ENCODE data around the gene CLSTN1. TPM values are rescaled to one million over a fixed set of nuclear protein-coding genes. Genes with fewer than 3 reads are reported as not detected.

The CLSTN1 gene
- total RNA-seq, 1 experiment from 2014 or later: 106 TPM

DNA sequence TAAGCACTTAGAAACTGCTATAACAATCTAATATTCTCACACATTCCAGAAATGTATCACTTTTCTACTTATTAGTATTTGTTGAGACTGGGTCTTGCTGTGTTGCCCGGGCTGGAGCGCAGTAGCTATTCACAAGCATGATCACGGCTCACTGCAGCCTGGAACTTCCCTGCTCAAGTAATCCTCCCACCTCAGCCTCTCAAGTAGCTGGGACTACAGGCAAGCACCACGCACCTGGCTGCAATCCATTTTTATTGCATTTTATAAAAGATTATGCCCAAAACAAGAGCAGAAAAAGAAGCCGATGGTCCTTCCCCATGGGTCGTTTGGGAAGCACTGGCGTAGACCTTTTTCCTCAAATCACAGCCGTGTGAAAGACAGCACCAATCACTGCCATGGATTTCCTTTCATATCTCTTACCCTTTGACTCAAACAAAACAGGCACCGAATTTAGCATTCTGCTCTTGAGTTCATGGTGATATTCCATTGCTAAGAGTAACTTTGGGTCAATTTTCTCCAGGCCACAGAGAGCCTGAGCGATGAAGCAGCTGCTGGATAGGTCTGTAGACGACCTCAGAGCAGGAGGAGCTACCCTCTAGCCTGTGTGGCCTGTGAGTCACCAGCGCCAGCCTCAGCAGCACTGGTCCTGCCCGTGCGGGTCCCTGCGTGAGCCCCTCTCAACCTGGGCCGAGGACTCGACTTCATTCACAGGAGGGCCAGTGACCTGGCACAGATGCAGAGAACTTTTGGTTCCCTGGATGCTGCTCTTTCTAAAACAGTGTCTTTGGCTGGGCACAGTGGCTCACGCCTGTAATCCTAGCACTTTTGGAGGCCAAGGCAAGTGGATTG lies 91.4 kb downstream of the CLSTN1 start:
- ChIA-PET CTCF (no interaction called here), POLR2A (no interaction called here)
- intact Hi-C loops (cut with micrococcal nuclease): no loop called here
- DNase-seq (ENCODE audit: unreplicated experiment): no peak
- H3K36me3 Mint-ChIP-seq (ENCODE audit: insufficient read depth, unreplicated experiment): peaks cover 86% of the 10 kb centered on the region
- H3K4me3 Mint-ChIP-seq (ENCODE audit: unreplicated experiment): no peak overlapping the region
- no peak overlapping the region for H3K27ac Mint-ChIP-seq (ENCODE audit: low read depth, unreplicated experiment)
- no peaks in the 10 kb centered on the region for H3K4me1 Mint-ChIP-seq (ENCODE audit: insufficient read depth, unreplicated experiment)
- no TSS peak for BruUV-seq (replicated peaks)
- H3K27me3 Mint-ChIP-seq (ENCODE audit: insufficient read depth, unreplicated experiment): no peaks in the 10 kb centered on the region
- no peaks in the 10 kb centered on the region for H3K9me3 Mint-ChIP-seq (ENCODE audit: unreplicated experiment)
- TF ChIP-seq, protein P1, sequence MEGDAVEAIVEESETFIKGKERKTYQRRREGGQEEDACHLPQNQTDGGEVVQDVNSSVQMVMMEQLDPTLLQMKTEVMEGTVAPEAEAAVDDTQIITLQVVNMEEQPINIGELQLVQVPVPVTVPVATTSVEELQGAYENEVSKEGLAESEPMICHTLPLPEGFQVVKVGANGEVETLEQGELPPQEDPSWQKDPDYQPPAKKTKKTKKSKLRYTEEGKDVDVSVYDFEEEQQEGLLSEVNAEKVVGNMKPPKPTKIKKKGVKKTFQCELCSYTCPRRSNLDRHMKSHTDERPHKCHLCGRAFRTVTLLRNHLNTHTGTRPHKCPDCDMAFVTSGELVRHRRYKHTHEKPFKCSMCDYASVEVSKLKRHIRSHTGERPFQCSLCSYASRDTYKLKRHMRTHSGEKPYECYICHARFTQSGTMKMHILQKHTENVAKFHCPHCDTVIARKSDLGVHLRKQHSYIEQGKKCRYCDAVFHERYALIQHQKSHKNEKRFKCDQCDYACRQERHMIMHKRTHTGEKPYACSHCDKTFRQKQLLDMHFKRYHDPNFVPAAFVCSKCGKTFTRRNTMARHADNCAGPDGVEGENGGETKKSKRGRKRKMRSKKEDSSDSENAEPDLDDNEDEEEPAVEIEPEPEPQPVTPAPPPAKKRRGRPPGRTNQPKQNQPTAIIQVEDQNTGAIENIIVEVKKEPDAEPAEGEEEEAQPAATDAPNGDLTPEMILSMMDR (IDR thresholded peaks at IDR 0.05; ENCODE audit: unreplicated experiment): no peak

DNA sequence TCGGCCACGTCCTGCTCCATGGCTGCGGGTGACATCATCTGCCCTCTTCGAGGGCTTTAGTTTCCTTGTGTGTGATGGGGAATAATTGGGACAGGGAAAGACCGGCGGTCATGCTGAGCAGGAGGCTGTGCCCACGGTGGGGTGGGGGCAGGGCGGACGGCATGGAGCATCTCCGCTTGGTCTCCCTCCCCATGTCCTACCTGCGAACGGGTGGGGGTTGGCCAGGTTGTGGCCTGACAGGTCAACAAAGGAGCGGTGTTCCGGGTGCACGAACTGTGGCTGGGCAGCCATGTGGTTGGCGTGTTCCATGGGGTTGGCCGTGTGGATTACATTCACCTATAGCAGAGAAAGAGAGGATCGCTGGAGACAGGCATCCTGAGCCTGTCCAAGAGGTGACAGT lies 92.2 kb downstream of the CLSTN1 start:
- CTCF ChIA-PET: no interaction called here
- peaks cover 89% of the 10 kb centered on the region for H3K36me3 Mint-ChIP-seq (ENCODE audit: insufficient read depth, unreplicated experiment)
- POLR2A ChIA-PET: no interaction called here

GRCh38 chr1:9731051-9731537 lies 92.7 kb downstream of the CLSTN1 start:
- H3K36me3 Mint-ChIP-seq (ENCODE audit: insufficient read depth, unreplicated experiment): peaks cover 87% of the 10 kb centered on the region

More for the DNA sequence above, 92.2 kb downstream of the CLSTN1 start:
- Mint-ChIP-seq H3K9me3 (ENCODE audit: unreplicated experiment) (no peaks in the 10 kb centered on the region), H3K4me3 (ENCODE audit: unreplicated experiment) (no peak overlapping the region), H3K27ac (ENCODE audit: low read depth, unreplicated experiment) (no peak overlapping the region), H3K4me1 (ENCODE audit: insufficient read depth, unreplicated experiment) (no peaks in the 10 kb centered on the region), H3K27me3 (ENCODE audit: insufficient read depth, unreplicated experiment) (no peaks in the 10 kb centered on the region)
- DNase-seq (ENCODE audit: unreplicated experiment): no peak
- intact Hi-C loops (cut with micrococcal nuclease): no loop called here
- BruUV-seq (replicated peaks): no TSS peak
- TF ChIP-seq, protein P1 (IDR thresholded peaks at IDR 0.05; ENCODE audit: unreplicated experiment): no peak

More at GRCh38 chr1:9731051-9731537, 92.7 kb downstream of the CLSTN1 start:
- H3K4me3 Mint-ChIP-seq (ENCODE audit: unreplicated experiment): no peak overlapping the region
- DNase-seq (ENCODE audit: unreplicated experiment): no peak
- intact Hi-C loops (cut with micrococcal nuclease): no loop called here
- no peaks in the 10 kb centered on the region for H3K4me1 Mint-ChIP-seq (ENCODE audit: insufficient read depth, unreplicated experiment)
- TF ChIP-seq, protein P1 (IDR thresholded peaks at IDR 0.05; ENCODE audit: unreplicated experiment): no peak
- no TSS peak for BruUV-seq (replicated peaks)
- ChIA-PET POLR2A (no interaction called here), CTCF (interaction anchor here (0.6 kb wide), 1 partner anchor 849 kb away, joined by 3 read pairs; no protein-coding TSS in a partner anchor)
- H3K27ac Mint-ChIP-seq (ENCODE audit: low read depth, unreplicated experiment): no peak overlapping the region
- no peaks in the 10 kb centered on the region for H3K9me3 Mint-ChIP-seq (ENCODE audit: unreplicated experiment)
- H3K27me3 Mint-ChIP-seq (ENCODE audit: insufficient read depth, unreplicated experiment): no peaks in the 10 kb centered on the region

Measured in MCF 10A (cell line).